ENCODE data around the gene TMEM92.

TMEM92 gene

GRCh38 chr17:50326831-50327364 is 52.6 kb downstream of the TMEM92 start:
- Mint-ChIP-seq H3K27ac (peak overlapping the region in 1 of 3 experiments; percentile 66), H3K9me3 (no peaks in the 10 kb centered on the region), H3K27me3 (ENCODE audit: low read depth) (peaks cover 3% of the 10 kb centered on the region), H3K4me1 (peaks cover 55% of the 10 kb centered on the region), H3K4me3 (no peak overlapping the region), H3K36me3 (ENCODE audit: low read depth) (no peaks in the 10 kb centered on the region)
- TF ChIP-seq, protein P1, sequence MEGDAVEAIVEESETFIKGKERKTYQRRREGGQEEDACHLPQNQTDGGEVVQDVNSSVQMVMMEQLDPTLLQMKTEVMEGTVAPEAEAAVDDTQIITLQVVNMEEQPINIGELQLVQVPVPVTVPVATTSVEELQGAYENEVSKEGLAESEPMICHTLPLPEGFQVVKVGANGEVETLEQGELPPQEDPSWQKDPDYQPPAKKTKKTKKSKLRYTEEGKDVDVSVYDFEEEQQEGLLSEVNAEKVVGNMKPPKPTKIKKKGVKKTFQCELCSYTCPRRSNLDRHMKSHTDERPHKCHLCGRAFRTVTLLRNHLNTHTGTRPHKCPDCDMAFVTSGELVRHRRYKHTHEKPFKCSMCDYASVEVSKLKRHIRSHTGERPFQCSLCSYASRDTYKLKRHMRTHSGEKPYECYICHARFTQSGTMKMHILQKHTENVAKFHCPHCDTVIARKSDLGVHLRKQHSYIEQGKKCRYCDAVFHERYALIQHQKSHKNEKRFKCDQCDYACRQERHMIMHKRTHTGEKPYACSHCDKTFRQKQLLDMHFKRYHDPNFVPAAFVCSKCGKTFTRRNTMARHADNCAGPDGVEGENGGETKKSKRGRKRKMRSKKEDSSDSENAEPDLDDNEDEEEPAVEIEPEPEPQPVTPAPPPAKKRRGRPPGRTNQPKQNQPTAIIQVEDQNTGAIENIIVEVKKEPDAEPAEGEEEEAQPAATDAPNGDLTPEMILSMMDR (IDR thresholded peaks at IDR 0.05; ENCODE audit: unreplicated experiment in 3 of 3) = no peak

- TF ChIP-seq, protein P1 (IDR thresholded peaks at IDR 0.05; ENCODE audit: unreplicated experiment in 3 of 3) = no peak
- Mint-ChIP-seq H3K27ac (peak overlapping the region; percentile 37 to 85 (median 83)), H3K27me3 (ENCODE audit: low read depth) (peaks cover 3% of the 10 kb centered on the region), H3K36me3 (ENCODE audit: low read depth) (no peaks in the 10 kb centered on the region), H3K4me1 (peaks cover 65% of the 10 kb centered on the region), H3K9me3 (no peaks in the 10 kb centered on the region), H3K4me3 (peak overlapping the region in 1 of 3 experiments; percentile 48)
These were observed 54.4 kb downstream of the TMEM92 start for GRCh38 chr17:50328363-50329325.

DNA sequence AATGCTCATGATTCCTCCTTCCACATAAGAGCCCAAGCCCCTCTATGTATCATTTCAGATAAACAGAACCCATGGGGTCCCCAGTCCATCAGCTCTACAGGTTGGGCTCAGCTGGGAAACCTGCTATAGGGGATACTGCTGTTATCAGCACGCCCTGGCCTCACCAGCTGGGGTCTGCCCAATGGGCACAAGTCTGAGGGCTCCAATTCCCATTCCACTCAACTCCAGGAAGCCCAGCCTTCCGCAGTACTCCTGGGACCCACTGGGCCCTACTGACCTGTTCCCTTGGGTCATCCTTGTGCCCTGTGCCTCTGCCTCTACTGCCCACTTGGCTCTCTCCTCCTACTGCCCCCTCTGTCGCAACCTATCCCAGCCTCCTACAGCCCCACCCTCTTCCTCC is 55.5 kb downstream of the TMEM92 start:
- Mint-ChIP-seq H3K9me3 (no peaks in the 10 kb centered on the region), H3K27ac (peak overlapping the region; percentile 37 to 75 (median 59)), H3K4me3 (no peak overlapping the region), H3K27me3 (ENCODE audit: low read depth) (no peaks in the 10 kb centered on the region), H3K36me3 (ENCODE audit: low read depth) (no peaks in the 10 kb centered on the region), H3K4me1 (peaks cover 69% of the 10 kb centered on the region)
- TF ChIP-seq, protein P1 (IDR thresholded peaks at IDR 0.05; ENCODE audit: unreplicated experiment in 3 of 3) = no peak

GRCh38 chr17:50330151-50330775 is 56.0 kb downstream of the TMEM92 start:
- no peaks in the 10 kb centered on the region for H3K27me3 Mint-ChIP-seq (ENCODE audit: low read depth)
- H3K4me1 Mint-ChIP-seq = peaks cover 69% of the 10 kb centered on the region
- H3K9me3 Mint-ChIP-seq = no peaks in the 10 kb centered on the region
- TF ChIP-seq, protein P1 (IDR thresholded peaks at IDR 0.05; ENCODE audit: unreplicated experiment in 3 of 3) = no peak
- H3K36me3 Mint-ChIP-seq (ENCODE audit: low read depth) = no peaks in the 10 kb centered on the region
- H3K4me3 Mint-ChIP-seq = peak overlapping the region in 1 of 3 experiments; percentile 10
- H3K27ac Mint-ChIP-seq = peak overlapping the region; percentile 37 to 75 (median 59)

All from nephron (organoid).